GM12878 (cell line): ENCODE results near the gene RAC2. TPM values are rescaled to one million over a fixed set of nuclear protein-coding genes. Genes with fewer than 3 reads are reported as not detected.

Experiments used
- ATAC-seq: fragments of 200-7000 bp; cut with Tn5 transposase; 3 replicates; pipeline ENCODE4 v1.9.1; 2020; ENCODE audit warnings: mild to moderate bottlenecking, moderate library complexity
- BruUV-seq: library from RNA; stranded (reverse); fragments of 400-500 nt; replicated peaks from 2 replicates; lab custom pipeline; 2021; lab: Mats Ljungman, UMichigan
- CTCF ChIA-PET: fragments of 300-600 bp; sonication (Branson Sonifier 250); formaldehyde crosslinking; extraction: SDS; loops from one replicate; lab custom pipeline; 2021; ENCODE audit warnings: inconsistent platforms; lab: Yijun Ruan, JAX
- POLR2A ChIA-PET: fragments of 350-600 bp; formaldehyde crosslinking; extraction: SDS; loops from one replicate; lab custom pipeline; 2021; ENCODE audit warnings: inconsistent platforms; lab: Charles Lee
- RAD21 ChIA-PET: fragments of 300-600 bp; sonication (Branson Sonifier 250); formaldehyde crosslinking; loops from one replicate; lab custom pipeline; 2023; ENCODE audit warnings: antibody characterized with exemption; ENCODE audit not compliant: unreplicated experiment; lab: Charles Lee
- SMC1A ChIA-PET: fragments of 300-600 bp; sonication (Branson Sonifier 250); formaldehyde crosslinking; loops from one replicate; lab custom pipeline; 2023; ENCODE audit not compliant: unreplicated experiment, uncharacterized antibody; lab: Charles Lee
- DNase-seq: peaks from one replicate; pipeline ENCODE4 v3.0.0-alpha.2; 2011; ENCODE audit warnings: low read depth, low spot score
- FAIRE-seq: peaks from 3 replicates; lab custom pipeline; 2011; peaks lifted over from hg19 to GRCh38; lab: Jason Lieb, UNC
- H2AFZ ChIP-seq: 2 replicates; pipeline ENCODE4 v1.6.0; 2011; ENCODE audit warnings: low read depth, low read length, control low read depth; ENCODE audit not compliant: control insufficient read depth
- H3K27ac ChIP-seq: 2 replicates; pipeline ENCODE4 v1.5.1; 2011; ENCODE audit warnings: control low read depth; ENCODE audit not compliant: control insufficient read depth, insufficient read depth
- H3K27me3 ChIP-seq, 2 experiments: replicated peaks in 1 of 2; 2 replicates each; pipeline versions ENCODE4 v1.6.0 to v1.6.1; 2011; ENCODE audit warnings: low read length in 1 of 2; ENCODE audit not compliant: control insufficient read depth in 2 of 2, insufficient read depth in 2 of 2
- H3K36me3 ChIP-seq, 2 experiments: 2 replicates each; pipeline ENCODE4 v1.5.1; 2011; ENCODE audit warnings: low read length in 1 of 2; ENCODE audit not compliant: control insufficient read depth in 2 of 2, insufficient read depth in 2 of 2
- H3K4me1 ChIP-seq: 2 replicates; pipeline ENCODE4 v1.6.1; 2011; ENCODE audit warnings: mild to moderate bottlenecking, low read length, moderate library complexity, mixed read lengths; ENCODE audit not compliant: control insufficient read depth, insufficient read depth
- H3K4me2 ChIP-seq: 2 replicates; pipeline ENCODE4 v1.6.0; 2011; ENCODE audit warnings: control low read depth; ENCODE audit not compliant: control insufficient read depth, insufficient read depth
- H3K4me3 ChIP-seq: fragments of 200-600 bp; sonication (generic); 2 replicates; pipeline ENCODE4 v1.5.1; 2016
- H3K79me2 ChIP-seq: 2 replicates; pipeline ENCODE4 v1.6.0; 2011; ENCODE audit warnings: low read length; ENCODE audit not compliant: control insufficient read depth, insufficient read depth
- H3K9ac ChIP-seq: 2 replicates; pipeline ENCODE4 v1.8.0; 2011; ENCODE audit warnings: low read length, control low read depth, mixed read lengths; ENCODE audit not compliant: control insufficient read depth, insufficient read depth
- H3K9me3 ChIP-seq: replicated peaks from 3 replicates; pipeline ENCODE4 v1.5.1; 2011; ENCODE audit warnings: mild to moderate bottlenecking, low read length; ENCODE audit not compliant: control insufficient read depth, insufficient read depth
- H4K20me1 ChIP-seq: 2 replicates; pipeline ENCODE4 v1.6.0; 2011; ENCODE audit not compliant: control insufficient read depth, insufficient read depth
- BHLHE40 ChIP-seq, 2 experiments: fragments of 450-650 bp in 1 of 2; IDR thresholded peaks; 2 replicates each; pipeline ENCODE4 v1.6.1; 2011 to 2017; ENCODE audit warnings: low read depth in 2 of 2, borderline replicate concordance in 1 of 2, improper control_type of control experiment in 1 of 2, low read length in 1 of 2, mild to moderate bottlenecking in 1 of 2
- CEBPB ChIP-seq, 2 experiments: fragments of 150-350 bp in 1 of 2; IDR thresholded peaks; 2 replicates each; pipeline ENCODE4 v1.6.1; 2012 to 2014; ENCODE audit warnings: low read depth in 2 of 2, low read length in 2 of 2, borderline replicate concordance in 1 of 2, inconsistent platforms in 1 of 2
- CTCF ChIP-seq, 3 experiments: IDR thresholded peaks in 2 of 3; conservative IDR thresholded peaks in 1 of 3; 2 replicates each; pipeline ENCODE4 v1.5.1; 2011; ENCODE audit warnings: low read depth in 3 of 3, low read length in 3 of 3, mild to moderate bottlenecking in 3 of 3, control low read depth in 2 of 3, moderate library complexity in 2 of 3, inconsistent platforms in 1 of 3, mixed read lengths in 1 of 3; ENCODE audit not compliant: control insufficient read depth in 2 of 3, insufficient read depth in 1 of 3; ENCODE audit errors: extremely low read depth in 1 of 3
- RAD21 ChIP-seq: IDR thresholded peaks from 2 replicates; pipeline ENCODE4 v1.6.1; 2011; ENCODE audit warnings: mild to moderate bottlenecking, low read depth, low read length, moderate library complexity; ENCODE audit not compliant: insufficient read depth
- WGBS: methylation state at CpG from one replicate; pipeline ENCODE4 v1.1.6; 2016; ENCODE audit warnings: low lambda C conversion rate; ENCODE audit not compliant: insufficient replicate concordance, insufficient coverage; ENCODE audit errors: missing lambda C conversion rate; 5-methylcytosine and 5-hydroxymethylcytosine counted together
- in situ Hi-C: fragments of 300-500 bp; cut with MboI; formaldehyde crosslinking; loops from 9 replicates; pipeline ENCODE4 v1.14.3; 2018; ENCODE audit warnings: mixed read lengths
- intact Hi-C: fragments of 100-400 bp; cut with micrococcal nuclease; formaldehyde crosslinking; loops from one replicate; pipeline ENCODE4 v1.14.2; 2022; ENCODE audit not compliant: unreplicated experiment
- polyA plus RNA-seq, 11 experiments: library from polyadenylated mRNA; depleted of rRNA in 4 of 11; unstranded in 6 of 11; stranded (reverse) in 5 of 11; fragments of >200 nt; fragmentation: Nextera tagmentation in 4 of 11; fragmentation: Illumina TruSeq in 1 of 11; extraction: Ambion mirVana in 4 of 11; extraction: Trizol in 1 of 11; gene quantifications; 1 replicate in 1 of 11; 2 replicates in 10 of 11; pipeline versions ENCODE4 v1.2.1 to v1.2.3, GENCODE V29; 2011 to 2016; ENCODE audit warnings: inconsistent platforms in 2 of 11, missing spikeins in 2 of 11, low read depth in 1 of 11
- total RNA-seq, 4 experiments: library from RNA; depleted of rRNA in 3 of 4; stranded (reverse); fragments of >200 nt in 3 of 4; fragmentation: Illumina TruSeq in 1 of 4; extraction: Trizol in 1 of 4; gene quantifications; 2 replicates each; pipeline versions ENCODE4 v1.2.1 to v1.2.3, GENCODE V29; 2013 to 2021

The RAC2 gene
- total and polyA plus RNA-seq, 10 of the 15 experiments (the other 5 are each of a cell fraction or from before 2014, with no cell fraction given) = 102 to 386 (median 304) TPM

- ChIA-PET RAD21 (interaction anchor here (1.1 to 1.5 kb wide), 4 partner anchors 20 to 138 kb away, joined by 3 to 6 read pairs (median 4); no protein-coding TSS in a partner anchor), SMC1A (interaction anchor here (0.7 to 1.7 kb wide), 5 partner anchors 9 to 139 kb away, joined by 3 to 7 read pairs (median 4); no protein-coding TSS in a partner anchor), CTCF (interaction anchor here (0.8 to 1.7 kb wide), 6 partner anchors 14 to 180 kb away, joined by 3 to 7 read pairs (median 3); no protein-coding TSS in a partner anchor), POLR2A (interaction anchor here (1.8 kb wide), 1 partner anchor 10 kb away, joined by 5 read pairs; no protein-coding TSS in a partner anchor)
- no peak for FAIRE-seq
- Histone ChIP-seq H2AFZ (no peak overlapping the region), H3K4me1 (no peaks in the 10 kb centered on the region), H3K27ac (no peak overlapping the region), H3K4me2 (no peak overlapping the region), H3K4me3 (no peak overlapping the region), H3K79me2 (no peaks in the 10 kb centered on the region), H3K27me3 (no peaks in the 10 kb centered on the region; a peak in 1 of 4 replicates), H4K20me1 (no peaks in the 10 kb centered on the region), H3K9me3 (no peaks in the 10 kb centered on the region), H3K36me3 (no peaks in the 10 kb centered on the region), H3K9ac (no peak overlapping the region)
- no peak for DNase-seq
- BruUV-seq = no TSS peak
- intact Hi-C loops = no loop called here
- ATAC-seq = peak; percentile 60
- peak; percentile 48 for TF ChIP-seq RAD21
- TF ChIP-seq CEBPB (IDR thresholded peaks at IDR 0.05; ENCODE audit: borderline replicate concordance in 1 of 2, low read depth in 2 of 2, low read length in 2 of 2) = no peak
- TF ChIP-seq BHLHE40 (IDR thresholded peaks at IDR 0.05; ENCODE audit: borderline replicate concordance in 1 of 2, low read depth in 2 of 2, low read length in 1 of 2) = peak; percentile 14 to 35; a peak in 1 of 4 replicates
- peak; percentile 17 to 36 (median 17); a peak in 3 of 6 replicates for TF ChIP-seq CTCF (IDR thresholded peaks at IDR 0.05 in 2 of 3, conservative IDR thresholded peaks at IDR 0.05 in 1 of 3; ENCODE audit: control insufficient read depth in 2 of 3, extremely low read depth in 1 of 3, insufficient read depth in 1 of 3, low read depth in 3 of 3, low read length in 3 of 3)
- 36% methylated on average over 17 of the region's 17 CpGs for WGBS
- in situ Hi-C loops = no loop called here
Measured at GRCh38 chr22:37183432-37184379, 60.4 kb downstream of the RAC2 start.
